ENCODE data around the gene MEIS2.

GRCh38 chr15:37009288-37009687, 91.1 kb downstream of the MEIS2 start:
- TF ChIP-seq CTCF (IDR thresholded peaks at IDR 0.05; ENCODE audit: poor library complexity, severe bottlenecking): no peak
- TF ChIP-seq TAF1 (IDR thresholded peaks at IDR 0.05; ENCODE audit: low read depth): no peak
- TF ChIP-seq RAD21 (conservative IDR thresholded peaks at IDR 0.05): no peak
- TF ChIP-seq, protein P1, sequence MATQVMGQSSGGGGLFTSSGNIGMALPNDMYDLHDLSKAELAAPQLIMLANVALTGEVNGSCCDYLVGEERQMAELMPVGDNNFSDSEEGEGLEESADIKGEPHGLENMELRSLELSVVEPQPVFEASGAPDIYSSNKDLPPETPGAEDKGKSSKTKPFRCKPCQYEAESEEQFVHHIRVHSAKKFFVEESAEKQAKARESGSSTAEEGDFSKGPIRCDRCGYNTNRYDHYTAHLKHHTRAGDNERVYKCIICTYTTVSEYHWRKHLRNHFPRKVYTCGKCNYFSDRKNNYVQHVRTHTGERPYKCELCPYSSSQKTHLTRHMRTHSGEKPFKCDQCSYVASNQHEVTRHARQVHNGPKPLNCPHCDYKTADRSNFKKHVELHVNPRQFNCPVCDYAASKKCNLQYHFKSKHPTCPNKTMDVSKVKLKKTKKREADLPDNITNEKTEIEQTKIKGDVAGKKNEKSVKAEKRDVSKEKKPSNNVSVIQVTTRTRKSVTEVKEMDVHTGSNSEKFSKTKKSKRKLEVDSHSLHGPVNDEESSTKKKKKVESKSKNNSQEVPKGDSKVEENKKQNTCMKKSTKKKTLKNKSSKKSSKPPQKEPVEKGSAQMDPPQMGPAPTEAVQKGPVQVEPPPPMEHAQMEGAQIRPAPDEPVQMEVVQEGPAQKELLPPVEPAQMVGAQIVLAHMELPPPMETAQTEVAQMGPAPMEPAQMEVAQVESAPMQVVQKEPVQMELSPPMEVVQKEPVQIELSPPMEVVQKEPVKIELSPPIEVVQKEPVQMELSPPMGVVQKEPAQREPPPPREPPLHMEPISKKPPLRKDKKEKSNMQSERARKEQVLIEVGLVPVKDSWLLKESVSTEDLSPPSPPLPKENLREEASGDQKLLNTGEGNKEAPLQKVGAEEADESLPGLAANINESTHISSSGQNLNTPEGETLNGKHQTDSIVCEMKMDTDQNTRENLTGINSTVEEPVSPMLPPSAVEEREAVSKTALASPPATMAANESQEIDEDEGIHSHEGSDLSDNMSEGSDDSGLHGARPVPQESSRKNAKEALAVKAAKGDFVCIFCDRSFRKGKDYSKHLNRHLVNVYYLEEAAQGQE (IDR thresholded peaks at IDR 0.05; ENCODE audit: borderline replicate concordance): no peak
- no peak for TF ChIP-seq SMC3 (conservative IDR thresholded peaks at IDR 0.05; ENCODE audit: poor library complexity)
- TF ChIP-seq POLR2AphosphoS5 (IDR thresholded peaks at IDR 0.05): no peak
- TF ChIP-seq MXI1 (conservative IDR thresholded peaks at IDR 0.05; ENCODE audit: poor library complexity, severe bottlenecking): no peak
